ENCODE measurements around the gene CNPY1.

CNPY1 gene

DNA sequence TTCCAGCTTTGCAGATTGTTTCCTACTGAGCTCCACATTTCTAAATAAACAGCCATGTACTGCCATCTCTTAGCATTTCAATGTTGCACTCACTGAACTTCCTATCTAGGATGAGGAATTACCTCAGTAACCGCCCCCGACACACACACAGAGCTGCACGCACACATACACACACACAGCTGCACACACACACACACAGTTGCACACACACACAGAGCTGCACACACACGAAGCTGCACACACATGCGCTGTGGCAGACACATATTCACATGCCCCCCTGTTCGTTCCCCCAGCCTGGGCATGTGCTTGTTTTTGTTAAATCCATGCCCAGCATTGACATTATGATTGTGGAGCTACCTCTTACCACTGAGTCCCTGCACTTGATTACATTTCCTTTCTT lies 39.6 kb upstream of the CNPY1 start:
- Histone ChIP-seq H3K27ac (replicated peaks) (peak overlapping the region; percentile 65), H3K27me3 (ENCODE audit: insufficient read depth, poor library complexity, severe bottlenecking) (no peaks in the 10 kb centered on the region), H3K4me3 (replicated peaks; ENCODE audit: insufficient read depth, low read length) (no peak overlapping the region)
- TF ChIP-seq CTCF (IDR thresholded peaks at IDR 0.05; ENCODE audit: insufficient read depth, low read length) (no peak), SPI1 (IDR thresholded peaks at IDR 0.05; ENCODE audit: borderline replicate concordance, low read depth) (peak; percentile 44; the same call in 1 of the 2 replicates), REST (IDR thresholded peaks at IDR 0.05; ENCODE audit: insufficient replicate concordance, low read depth) (no peak), POLR2AphosphoS5 (IDR thresholded peaks at IDR 0.05; ENCODE audit: low read depth) (peak; percentile 54; the same call in 1 of the 2 replicates), GABPA (IDR thresholded peaks at IDR 0.05; ENCODE audit: low read depth) (no peak)
- DNase-seq (ENCODE audit: low read depth in 1 of 2, low spot score in 1 of 2) = peak; percentile 70 to 86

DNA sequence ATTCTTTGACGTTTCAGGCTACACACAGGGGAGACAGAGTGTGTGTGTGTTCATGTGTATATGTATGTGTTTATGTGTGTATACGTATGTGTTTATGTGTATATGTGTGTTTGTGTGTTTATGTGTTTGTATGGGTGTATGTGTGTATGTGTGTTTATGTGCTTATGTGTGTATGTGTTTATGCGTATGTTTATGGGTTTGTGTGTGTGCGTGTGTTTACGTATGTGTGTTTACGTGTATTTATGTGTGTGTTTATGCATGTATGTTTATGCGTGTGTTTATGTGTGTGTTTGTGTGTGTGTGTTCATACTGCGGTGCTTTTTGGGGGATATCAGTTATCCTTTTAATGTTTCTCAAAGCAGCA lies 39.2 kb upstream of the CNPY1 start:
- H3K27me3 ChIP-seq (ENCODE audit: insufficient read depth, poor library complexity, severe bottlenecking) = no peaks in the 10 kb centered on the region
- TF ChIP-seq REST (IDR thresholded peaks at IDR 0.05; ENCODE audit: insufficient replicate concordance, low read depth) = no peak
- no peak for TF ChIP-seq SPI1 (IDR thresholded peaks at IDR 0.05; ENCODE audit: borderline replicate concordance, low read depth)
- no peak for TF ChIP-seq CTCF (IDR thresholded peaks at IDR 0.05; ENCODE audit: insufficient read depth, low read length)
- TF ChIP-seq POLR2AphosphoS5 (IDR thresholded peaks at IDR 0.05; ENCODE audit: low read depth) = no peak
- TF ChIP-seq GABPA (IDR thresholded peaks at IDR 0.05; ENCODE audit: low read depth) = no peak
- H3K4me3 ChIP-seq (replicated peaks; ENCODE audit: insufficient read depth, low read length) = no peak overlapping the region
- DNase-seq (ENCODE audit: low read depth in 1 of 2, low spot score in 1 of 2) = no peak
- H3K27ac ChIP-seq (replicated peaks) = peak overlapping the region; percentile 65

- Histone ChIP-seq H3K27me3 (ENCODE audit: insufficient read depth, poor library complexity, severe bottlenecking) (no peaks in the 10 kb centered on the region), H3K4me3 (replicated peaks; ENCODE audit: insufficient read depth, low read length) (no peak overlapping the region), H3K27ac (replicated peaks) (peak overlapping the region; percentile 65)
- peak; percentile 36 to 68 for DNase-seq (ENCODE audit: low read depth in 1 of 2, low spot score in 1 of 2)
- no peak for TF ChIP-seq POLR2AphosphoS5 (IDR thresholded peaks at IDR 0.05; ENCODE audit: low read depth)
- TF ChIP-seq GABPA (IDR thresholded peaks at IDR 0.05; ENCODE audit: low read depth) = no peak
- TF ChIP-seq SPI1 (IDR thresholded peaks at IDR 0.05; ENCODE audit: borderline replicate concordance, low read depth) = peak; percentile 24; the same call in 1 of the 2 replicates
Observed at GRCh38 chr7:155584763-155585531, 38.6 kb upstream of the CNPY1 start.

DNA sequence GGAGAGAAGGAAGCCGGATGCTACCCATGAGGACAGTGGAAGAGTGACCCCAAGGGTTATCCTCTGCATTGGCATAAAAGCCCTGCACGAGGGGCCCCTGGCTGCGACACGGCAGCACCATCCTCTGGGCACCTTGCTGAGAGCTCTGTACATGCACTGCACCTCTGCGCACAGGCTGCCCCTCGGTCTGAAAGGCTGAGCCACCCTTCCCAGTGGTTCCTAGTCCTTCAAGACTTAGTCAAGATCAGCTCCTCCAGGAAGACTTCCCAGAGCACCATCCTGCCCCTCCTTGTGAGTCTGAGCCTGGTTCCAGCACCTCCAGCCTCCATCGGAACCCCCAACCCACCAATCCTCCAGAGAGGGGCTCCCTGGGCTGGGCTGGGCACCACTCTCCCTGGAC lies 37.9 kb upstream of the CNPY1 start:
- no peak overlapping the region for H3K4me3 ChIP-seq (replicated peaks; ENCODE audit: insufficient read depth, low read length)
- DNase-seq (ENCODE audit: low read depth in 1 of 2, low spot score in 1 of 2) = no peak
- H3K27ac ChIP-seq (replicated peaks) = no peak overlapping the region
- H3K27me3 ChIP-seq (ENCODE audit: insufficient read depth, poor library complexity, severe bottlenecking) = no peaks in the 10 kb centered on the region
- TF ChIP-seq GABPA (IDR thresholded peaks at IDR 0.05; ENCODE audit: low read depth) (no peak), POLR2AphosphoS5 (IDR thresholded peaks at IDR 0.05; ENCODE audit: low read depth) (no peak), REST (IDR thresholded peaks at IDR 0.05; ENCODE audit: insufficient replicate concordance, low read depth) (no peak), SPI1 (IDR thresholded peaks at IDR 0.05; ENCODE audit: borderline replicate concordance, low read depth) (no peak), CTCF (IDR thresholded peaks at IDR 0.05; ENCODE audit: insufficient read depth, low read length) (no peak)
